A549 (cell line): ENCODE results near the gene C2CD2. TPM values are rescaled to one million over a fixed set of nuclear protein-coding genes. Genes with fewer than 3 reads are reported as not detected.

Source experiments
- ATAC-seq, 2 experiments: fragments of 200-7000 bp in 1 of 2; fragments of >200 bp in 1 of 2; cut with Nextera tagmentation in 1 of 2; cut with Tn5 transposase in 1 of 2; 3 replicates each; pipeline versions ENCODE4 v1.8.0 to v1.9.1; 2018 to 2020; ENCODE audit warnings: mild to moderate bottlenecking in 1 of 2, moderate library complexity in 1 of 2
- CTCF ChIA-PET: fragments of 300-600 bp; sonication (Branson Sonifier 250); formaldehyde crosslinking; extraction: SDS; loops from one replicate; lab custom pipeline; 2021; ENCODE audit warnings: antibody characterized with exemption, inconsistent platforms; lab: Yijun Ruan, JAX
- POLR2A ChIA-PET: fragments of 350-600 bp; formaldehyde crosslinking; extraction: SDS; loops from one replicate; lab custom pipeline; 2021; ENCODE audit warnings: antibody characterized with exemption, inconsistent platforms; lab: Yijun Ruan, JAX
- DNase-seq, 2 experiments: peaks; one replicate each; pipeline versions ENCODE4 v3.0.0 to v3.0.0-alpha.2; 2011 to 2016; ENCODE audit warnings: low read depth in 1 of 2, low spot score in 1 of 2
- FAIRE-seq: peaks from 2 replicates; lab custom pipeline; 2011; peaks lifted over from hg19 to GRCh38; lab: Jason Lieb, UNC
- H3K27ac ChIP-seq, 2 experiments: fragments of >200 bp; sonication (Bioruptor Twin); formaldehyde crosslinking; 3 replicates each; pipeline ENCODE4 v1.5.1; 2016 to 2017
- H3K4me1 ChIP-seq: fragments of >200 bp; sonication (Bioruptor Twin); formaldehyde crosslinking; 3 replicates; pipeline ENCODE4 v1.6.1; 2016
- H3K4me2 ChIP-seq: fragments of >200 bp; sonication (Bioruptor Twin); formaldehyde crosslinking; 3 replicates; pipeline ENCODE4 v1.6.1; 2016
- H3K4me3 ChIP-seq: fragments of >200 bp; sonication (Bioruptor Twin); formaldehyde crosslinking; 3 replicates; pipeline ENCODE4 v1.5.1; 2016
- H3K9me3 ChIP-seq: fragments of >200 bp; sonication (Bioruptor Twin); formaldehyde crosslinking; 3 replicates; pipeline ENCODE4 v1.6.1; 2016
- BHLHE40 ChIP-seq: IDR thresholded peaks from 2 replicates; pipeline ENCODE4 v1.6.1; 2012; ENCODE audit warnings: low read depth, low read length, inconsistent platforms
- CBX2 ChIP-seq: fragments of 200-600 bp; sonication (generic); IDR thresholded peaks from 2 replicates; pipeline ENCODE4 v1.6.1; 2016; ENCODE audit warnings: low read depth, mild to moderate bottlenecking, borderline replicate concordance
- CBX8 ChIP-seq: fragments of 200-600 bp; sonication (generic); IDR thresholded peaks from 2 replicates; pipeline ENCODE4 v1.6.1; 2016
- CHD2 ChIP-seq: fragments of 150-350 bp; IDR thresholded peaks from 2 replicates; pipeline ENCODE4 v1.6.1; 2014; ENCODE audit warnings: low read length; ENCODE audit not compliant: partially characterized antibody
- CHD4 ChIP-seq: fragments of 200-600 bp; sonication (generic); IDR thresholded peaks from 2 replicates; pipeline ENCODE4 v1.6.1; 2016; ENCODE audit warnings: antibody characterized with exemption, mild to moderate bottlenecking, borderline replicate concordance
- EHF ChIP-seq: fragments of 250-450 bp; sonication (Bioruptor Pico); IDR thresholded peaks from 2 replicates; pipeline ENCODE4 v1.5.0; 2020; ENCODE audit warnings: mild to moderate bottlenecking
- EP300 ChIP-seq, 2 experiments: fragments of >200 bp; sonication (Bioruptor Twin); formaldehyde crosslinking; IDR thresholded peaks; 2 replicates in 1 of 2; 3 replicates in 1 of 2; pipeline ENCODE4 v1.6.1; 2016 to 2017
- FOSL2 ChIP-seq, 2 experiments: fragments of 450-650 bp in 1 of 2; fragments of >200 bp in 1 of 2; sonication (Bioruptor Twin) in 1 of 2; formaldehyde crosslinking; IDR thresholded peaks; 2 replicates each; pipeline versions ENCODE4 v1.5.0 to v1.6.1; 2016 to 2020; ENCODE audit warnings: mild to moderate bottlenecking in 1 of 2, moderate library complexity in 1 of 2
- GATA3 ChIP-seq: IDR thresholded peaks from 2 replicates; pipeline ENCODE4 v1.6.1; 2012; ENCODE audit warnings: borderline replicate concordance
- HEYL ChIP-seq: fragments of 250-450 bp; sonication (Bioruptor Pico); IDR thresholded peaks from 2 replicates; pipeline ENCODE4 v1.8.0; 2021; ENCODE audit warnings: mild to moderate bottlenecking, moderate library complexity
- HOXA7 ChIP-seq: fragments of 250-450 bp; sonication (Bioruptor Pico); IDR thresholded peaks from 2 replicates; pipeline ENCODE4 v1.5.0; 2020; ENCODE audit warnings: mild to moderate bottlenecking, moderate library complexity
- HOXB13 ChIP-seq: fragments of 250-450 bp; sonication (Bioruptor Pico); IDR thresholded peaks from 2 replicates; pipeline ENCODE4 v1.5.0; 2020; ENCODE audit warnings: low read depth, mild to moderate bottlenecking, moderate library complexity
- JUN ChIP-seq, 2 experiments: fragments of >200 bp; sonication (Bioruptor Twin); formaldehyde crosslinking; IDR thresholded peaks; 2 replicates in 1 of 2; 3 replicates in 1 of 2; pipeline ENCODE4 v1.6.1; 2016 to 2017
- KDM1A ChIP-seq: fragments of 200-600 bp; sonication (generic); IDR thresholded peaks from 2 replicates; pipeline ENCODE4 v1.6.1; 2016; ENCODE audit warnings: low read depth, mild to moderate bottlenecking
- MAFK ChIP-seq: fragments of 450-650 bp; IDR thresholded peaks from 2 replicates; pipeline ENCODE4 v1.6.1; 2014; ENCODE audit not compliant: partially characterized antibody
- MAZ ChIP-seq: fragments of 150-350 bp; IDR thresholded peaks from 2 replicates; pipeline ENCODE4 v1.6.1; 2014; ENCODE audit warnings: antibody characterized with exemption, low read depth, low read length, borderline replicate concordance
- MYC ChIP-seq: IDR thresholded peaks from 2 replicates; pipeline ENCODE4 v1.6.1; 2012; ENCODE audit warnings: mild to moderate bottlenecking, inconsistent platforms, low read length, improper control_type of control experiment, borderline replicate concordance
- NFE2L2 ChIP-seq: fragments of 150-350 bp; conservative IDR thresholded peaks from 2 replicates; pipeline ENCODE4 v1.6.1; 2014; ENCODE audit warnings: low read length
- NPAS2 ChIP-seq: fragments of 250-450 bp; sonication (Bioruptor Pico); IDR thresholded peaks from 2 replicates; pipeline ENCODE4 v1.8.0; 2022; ENCODE audit warnings: mild to moderate bottlenecking, moderate library complexity, borderline replicate concordance
- RARB ChIP-seq: fragments of 250-450 bp; sonication (Bioruptor Pico); IDR thresholded peaks from 2 replicates; pipeline ENCODE4 v1.8.0; 2021; ENCODE audit warnings: mild to moderate bottlenecking, moderate library complexity
- RFX5 ChIP-seq: fragments of 450-650 bp; IDR thresholded peaks from 2 replicates; pipeline ENCODE4 v1.7.1; 2014; ENCODE audit warnings: antibody characterized with exemption, mild to moderate bottlenecking, moderate library complexity
- RNF2 ChIP-seq: fragments of 200-600 bp; sonication (generic); IDR thresholded peaks from 2 replicates; pipeline ENCODE4 v1.6.1; 2016; ENCODE audit warnings: low read depth, mild to moderate bottlenecking, antibody characterized with exemption, moderate library complexity, borderline replicate concordance
- TFCP2L1 ChIP-seq: fragments of 250-450 bp; sonication (Bioruptor Pico); IDR thresholded peaks from 2 replicates; pipeline ENCODE4 v1.5.0; 2021; ENCODE audit warnings: mild to moderate bottlenecking
- TP53 ChIP-seq: fragments of 250-450 bp; sonication (Bioruptor Pico); IDR thresholded peaks from 2 replicates; pipeline ENCODE4 v1.5.0; 2021; ENCODE audit warnings: mild to moderate bottlenecking, moderate library complexity
- ZC3H11A ChIP-seq: fragments of 450-650 bp; IDR thresholded peaks from 2 replicates; pipeline ENCODE4 v1.6.1; 2014; ENCODE audit warnings: antibody characterized with exemption, mild to moderate bottlenecking
- ZFP36 ChIP-seq: fragments of 450-650 bp; IDR thresholded peaks from 2 replicates; pipeline ENCODE4 v1.6.1; 2014; ENCODE audit warnings: borderline replicate concordance; ENCODE audit not compliant: partially characterized antibody
- WGBS: methylation state at CpG from one replicate; pipeline ENCODE4 v1.1.6; 2017; ENCODE audit errors: missing lambda C conversion rate; 5-methylcytosine and 5-hydroxymethylcytosine counted together
- polyA plus RNA-seq, 4 experiments: library from polyadenylated mRNA; depleted of rRNA in 3 of 4; stranded (reverse); fragments of >200 nt; fragmentation: RNase III in 1 of 4; extraction: RNeasy Plus Mini Kit Qiagen cat#74134 plus additional on column Dnase treatment in 1 of 4; gene quantifications; 2 replicates in 3 of 4; 3 replicates in 1 of 4; pipeline ENCODE4 v1.2.3, GENCODE V29; 2011 to 2017
- TF ChIP-seq, protein P1 (sequence below): fragments of 450-650 bp; IDR thresholded peaks from 2 replicates; pipeline ENCODE4 v1.6.1; 2014; ENCODE audit warnings: antibody characterized with exemption
- TF ChIP-seq, protein P2 (sequence below): fragments of 150-350 bp; IDR thresholded peaks from 2 replicates; pipeline ENCODE4 v1.6.1; 2014; ENCODE audit warnings: low read depth, mild to moderate bottlenecking, low read length
- TF ChIP-seq, protein P3 (sequence below): fragments of >200 bp; sonication (Bioruptor Twin); formaldehyde crosslinking; IDR thresholded peaks from 2 replicates; pipeline ENCODE4 v1.6.1; 2016
- TF ChIP-seq, protein P4 (sequence below): fragments of 250-450 bp; sonication (Bioruptor Pico); IDR thresholded peaks from 2 replicates; pipeline ENCODE4 v1.5.0; 2021; ENCODE audit warnings: mild to moderate bottlenecking, moderate library complexity, borderline replicate concordance
- TF ChIP-seq, protein P5 (sequence below): fragments of 200-600 bp; sonication (generic); IDR thresholded peaks from 2 replicates; pipeline ENCODE4 v1.6.1; 2016; ENCODE audit warnings: antibody characterized with exemption, mild to moderate bottlenecking, moderate library complexity

C2CD2 gene
- polyA plus RNA-seq, 2 of the 4 experiments (the other 2 are of a cell fraction): 7.0 to 13.5 TPM

DNA sequence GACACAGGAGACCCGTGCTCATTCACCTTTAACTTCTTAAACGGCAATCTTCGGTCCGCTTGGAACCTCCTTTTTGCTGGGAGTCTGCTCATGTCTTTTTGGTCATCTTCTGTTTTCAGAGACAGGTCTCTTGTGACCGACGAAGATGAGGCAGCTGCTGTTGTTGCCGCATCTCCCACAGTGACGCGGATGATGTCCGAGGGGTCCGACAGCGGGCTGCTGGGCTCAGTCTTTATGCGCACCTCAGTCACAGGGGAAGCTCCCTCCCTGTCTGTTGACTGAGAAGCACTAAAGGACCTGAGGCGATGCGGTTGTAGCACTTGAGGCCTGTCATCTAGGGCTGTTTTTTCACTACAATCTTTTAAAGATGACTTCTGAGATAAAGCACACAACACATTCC is 38.8 kb upstream of the C2CD2 start:
- 91% methylated on average over 13 of the region's 15 CpGs for WGBS
- Histone ChIP-seq H3K9me3 (peaks cover 7% of the 10 kb centered on the region; the same call in 1 of the 3 replicates), H3K27ac (no peak overlapping the region), H3K4me2 (no peak overlapping the region), H3K4me1 (no peaks in the 10 kb centered on the region), H3K4me3 (no peak overlapping the region)
- TF ChIP-seq CBX2 (no peak), CHD2 (no peak), ZC3H11A (no peak), EHF (CRISPR knock-in tag) (no peak), CBX8 (no peak), MAZ (no peak), TP53 (CRISPR knock-in tag) (no peak), FOSL2 (IDR thresholded peaks at IDR 0.05) (no peak), FOSL2 (CRISPR knock-in tag; IDR thresholded peaks at IDR 0.05) (no peak), JUN (IDR thresholded peaks at IDR 0.05) (no peak), NPAS2 (no peak), BHLHE40 (no peak), HEYL (CRISPR knock-in tag) (no peak), ZFP36 (no peak), KDM1A (no peak), GATA3 (no peak), TFCP2L1 (no peak), CHD4 (no peak)
- TF ChIP-seq, protein P1, sequence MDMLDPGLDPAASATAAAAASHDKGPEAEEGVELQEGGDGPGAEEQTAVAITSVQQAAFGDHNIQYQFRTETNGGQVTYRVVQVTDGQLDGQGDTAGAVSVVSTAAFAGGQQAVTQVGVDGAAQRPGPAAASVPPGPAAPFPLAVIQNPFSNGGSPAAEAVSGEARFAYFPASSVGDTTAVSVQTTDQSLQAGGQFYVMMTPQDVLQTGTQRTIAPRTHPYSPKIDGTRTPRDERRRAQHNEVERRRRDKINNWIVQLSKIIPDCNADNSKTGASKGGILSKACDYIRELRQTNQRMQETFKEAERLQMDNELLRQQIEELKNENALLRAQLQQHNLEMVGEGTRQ: no peak
- TF ChIP-seq, protein P2, sequence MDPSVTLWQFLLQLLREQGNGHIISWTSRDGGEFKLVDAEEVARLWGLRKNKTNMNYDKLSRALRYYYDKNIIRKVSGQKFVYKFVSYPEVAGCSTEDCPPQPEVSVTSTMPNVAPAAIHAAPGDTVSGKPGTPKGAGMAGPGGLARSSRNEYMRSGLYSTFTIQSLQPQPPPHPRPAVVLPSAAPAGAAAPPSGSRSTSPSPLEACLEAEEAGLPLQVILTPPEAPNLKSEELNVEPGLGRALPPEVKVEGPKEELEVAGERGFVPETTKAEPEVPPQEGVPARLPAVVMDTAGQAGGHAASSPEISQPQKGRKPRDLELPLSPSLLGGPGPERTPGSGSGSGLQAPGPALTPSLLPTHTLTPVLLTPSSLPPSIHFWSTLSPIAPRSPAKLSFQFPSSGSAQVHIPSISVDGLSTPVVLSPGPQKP: no peak
- TF ChIP-seq, protein P3, sequence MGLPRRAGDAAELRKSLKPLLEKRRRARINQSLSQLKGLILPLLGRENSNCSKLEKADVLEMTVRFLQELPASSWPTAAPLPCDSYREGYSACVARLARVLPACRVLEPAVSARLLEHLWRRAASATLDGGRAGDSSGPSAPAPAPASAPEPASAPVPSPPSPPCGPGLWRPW: no peak
- CTCF ChIA-PET: no interaction called here
- POLR2A ChIA-PET: no interaction called here
- DNase-seq (no peak), ATAC-seq (no peak), FAIRE-seq (no peak)

DNA sequence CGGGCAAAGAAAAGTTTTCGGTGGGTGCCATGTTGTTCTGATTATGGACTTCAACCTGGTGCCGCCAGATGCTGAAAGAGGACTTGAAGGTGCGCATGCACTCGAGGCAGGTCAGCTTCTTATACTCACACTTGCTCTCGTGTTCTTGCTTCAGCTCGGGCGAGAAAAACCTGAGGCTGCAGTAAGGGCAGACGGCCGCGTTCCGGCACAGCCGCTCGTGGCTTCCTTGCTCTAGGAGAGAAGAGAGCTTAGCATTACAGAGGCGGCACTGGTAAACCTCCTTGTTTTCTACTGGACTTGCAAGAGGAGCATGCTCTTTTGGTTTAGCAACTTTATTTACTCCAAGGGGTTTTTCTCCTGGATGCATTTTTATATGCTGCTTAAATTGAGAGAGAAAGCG is 37.8 kb upstream of the C2CD2 start:
- ChIA-PET POLR2A (no interaction called here), CTCF (interaction anchor here (1.5 kb wide), 1 partner anchor 11 kb away, joined by 4 read pairs; no protein-coding TSS in a partner anchor)
- ATAC-seq (no peak), DNase-seq (no peak), FAIRE-seq (no peak)
- Histone ChIP-seq H3K4me1 (no peaks in the 10 kb centered on the region), H3K4me3 (no peak overlapping the region), H3K4me2 (no peak overlapping the region), H3K27ac (no peak overlapping the region), H3K9me3 (peaks cover 7% of the 10 kb centered on the region; the same call in 1 of the 3 replicates)
- WGBS: 95% methylated on average over 16 of the region's 16 CpGs
- TF ChIP-seq, protein P4, sequence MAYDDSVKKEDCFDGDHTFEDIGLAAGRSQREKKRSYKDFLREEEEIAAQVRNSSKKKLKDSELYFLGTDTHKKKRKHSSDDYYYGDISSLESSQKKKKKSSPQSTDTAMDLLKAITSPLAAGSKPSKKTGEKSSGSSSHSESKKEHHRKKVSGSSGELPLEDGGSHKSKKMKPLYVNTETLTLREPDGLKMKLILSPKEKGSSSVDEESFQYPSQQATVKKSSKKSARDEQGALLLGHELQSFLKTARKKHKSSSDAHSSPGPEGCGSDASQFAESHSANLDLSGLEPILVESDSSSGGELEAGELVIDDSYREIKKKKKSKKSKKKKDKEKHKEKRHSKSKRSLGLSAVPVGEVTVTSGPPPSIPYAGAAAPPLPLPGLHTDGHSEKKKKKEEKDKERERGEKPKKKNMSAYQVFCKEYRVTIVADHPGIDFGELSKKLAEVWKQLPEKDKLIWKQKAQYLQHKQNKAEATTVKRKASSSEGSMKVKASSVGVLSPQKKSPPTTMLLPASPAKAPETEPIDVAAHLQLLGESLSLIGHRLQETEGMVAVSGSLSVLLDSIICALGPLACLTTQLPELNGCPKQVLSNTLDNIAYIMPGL: no peak
- TF ChIP-seq EP300 (IDR thresholded peaks at IDR 0.05) (no peak), CHD2 (no peak), HOXA7 (CRISPR knock-in tag) (no peak), RNF2 (no peak), MAFK (no peak), MAZ (no peak), KDM1A (no peak), RARB (CRISPR knock-in tag) (no peak), MYC (no peak), EHF (CRISPR knock-in tag) (no peak), HOXB13 (no peak), RFX5 (no peak), NFE2L2 (no peak)
- TF ChIP-seq, protein P5, sequence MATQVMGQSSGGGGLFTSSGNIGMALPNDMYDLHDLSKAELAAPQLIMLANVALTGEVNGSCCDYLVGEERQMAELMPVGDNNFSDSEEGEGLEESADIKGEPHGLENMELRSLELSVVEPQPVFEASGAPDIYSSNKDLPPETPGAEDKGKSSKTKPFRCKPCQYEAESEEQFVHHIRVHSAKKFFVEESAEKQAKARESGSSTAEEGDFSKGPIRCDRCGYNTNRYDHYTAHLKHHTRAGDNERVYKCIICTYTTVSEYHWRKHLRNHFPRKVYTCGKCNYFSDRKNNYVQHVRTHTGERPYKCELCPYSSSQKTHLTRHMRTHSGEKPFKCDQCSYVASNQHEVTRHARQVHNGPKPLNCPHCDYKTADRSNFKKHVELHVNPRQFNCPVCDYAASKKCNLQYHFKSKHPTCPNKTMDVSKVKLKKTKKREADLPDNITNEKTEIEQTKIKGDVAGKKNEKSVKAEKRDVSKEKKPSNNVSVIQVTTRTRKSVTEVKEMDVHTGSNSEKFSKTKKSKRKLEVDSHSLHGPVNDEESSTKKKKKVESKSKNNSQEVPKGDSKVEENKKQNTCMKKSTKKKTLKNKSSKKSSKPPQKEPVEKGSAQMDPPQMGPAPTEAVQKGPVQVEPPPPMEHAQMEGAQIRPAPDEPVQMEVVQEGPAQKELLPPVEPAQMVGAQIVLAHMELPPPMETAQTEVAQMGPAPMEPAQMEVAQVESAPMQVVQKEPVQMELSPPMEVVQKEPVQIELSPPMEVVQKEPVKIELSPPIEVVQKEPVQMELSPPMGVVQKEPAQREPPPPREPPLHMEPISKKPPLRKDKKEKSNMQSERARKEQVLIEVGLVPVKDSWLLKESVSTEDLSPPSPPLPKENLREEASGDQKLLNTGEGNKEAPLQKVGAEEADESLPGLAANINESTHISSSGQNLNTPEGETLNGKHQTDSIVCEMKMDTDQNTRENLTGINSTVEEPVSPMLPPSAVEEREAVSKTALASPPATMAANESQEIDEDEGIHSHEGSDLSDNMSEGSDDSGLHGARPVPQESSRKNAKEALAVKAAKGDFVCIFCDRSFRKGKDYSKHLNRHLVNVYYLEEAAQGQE: no peak
- TF ChIP-seq, protein P1: no peak
